GM19351 (cell line): ENCODE data around the gene CALD1.

Experiments used
- ATAC-seq: cut with Tn5 transposase; IDR thresholded peaks from one replicate; pipeline ENCODE4 v1.9.1; 2021; ENCODE audit warnings: mild to moderate bottlenecking, moderate library complexity; ENCODE audit not compliant: unreplicated experiment

Gene CALD1

DNA sequence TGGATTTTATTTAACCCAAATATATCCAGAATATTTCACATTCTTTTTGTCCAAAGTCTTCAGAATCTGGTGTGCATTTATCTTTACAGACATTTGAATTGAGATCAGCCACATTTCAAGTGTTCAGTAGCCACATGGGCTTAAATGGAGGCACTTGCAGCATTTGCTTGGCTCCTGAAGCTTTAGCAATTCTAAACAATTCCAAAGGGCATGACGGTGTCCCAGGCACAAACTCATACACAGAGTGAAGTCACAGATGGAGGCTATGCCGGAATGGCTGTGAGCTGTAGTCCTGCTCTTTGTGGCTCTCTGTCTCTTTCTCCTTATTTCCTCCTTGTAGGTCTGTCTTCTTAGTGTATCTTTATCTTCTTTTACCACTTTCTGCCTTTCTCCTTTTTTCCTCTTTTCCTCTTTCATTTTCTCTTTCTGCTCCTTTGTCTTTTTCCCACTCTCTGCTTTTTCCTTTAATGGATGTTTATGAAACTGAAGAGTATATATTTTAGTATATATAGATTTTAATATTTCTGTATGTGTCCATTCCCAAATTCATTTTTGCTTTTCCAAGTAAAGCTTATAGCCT lies 214.5 kb downstream of the CALD1 start:
- ATAC-seq: no peak

DNA sequence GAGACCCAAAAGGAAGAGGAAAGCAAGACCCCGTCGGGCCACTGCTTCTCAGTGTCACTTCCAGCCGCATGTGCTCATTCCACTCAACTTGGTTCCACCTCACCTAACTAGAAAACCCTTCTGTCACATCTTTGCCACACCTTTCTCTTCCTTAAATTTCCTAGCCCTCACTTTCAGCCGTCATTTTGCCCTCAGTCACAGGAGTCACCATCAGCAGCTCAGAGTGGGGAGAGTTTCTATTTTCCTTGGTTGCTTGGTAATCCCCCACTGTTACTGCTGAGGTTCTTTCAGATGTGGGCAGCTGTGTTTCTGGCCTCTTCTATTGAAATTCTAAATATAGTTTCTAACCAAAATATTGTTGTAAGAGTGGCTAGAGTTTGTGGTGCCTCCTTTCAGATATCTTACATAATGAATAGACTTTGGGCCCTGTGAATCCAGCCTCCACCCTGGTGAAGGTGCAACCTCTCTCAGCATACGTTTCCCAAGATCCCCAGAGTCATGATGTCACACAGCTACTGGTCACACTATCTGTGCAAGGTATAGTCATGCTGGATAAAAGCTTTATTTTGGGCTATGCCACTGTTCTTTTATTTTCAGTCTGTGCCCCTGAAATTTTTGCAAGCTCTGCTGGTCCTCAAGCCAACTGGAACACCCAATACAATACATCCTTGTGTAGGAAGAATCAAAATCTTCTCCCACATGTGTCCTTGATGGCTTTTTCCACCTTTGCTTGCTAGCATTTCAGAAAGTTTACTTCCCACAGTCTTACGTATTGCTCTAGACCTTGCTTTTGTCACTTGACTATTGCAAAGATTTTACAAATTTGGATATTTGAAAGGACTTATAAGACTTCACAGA lies 216.0 kb downstream of the CALD1 start:
- ATAC-seq: peak; percentile 45

DNA sequence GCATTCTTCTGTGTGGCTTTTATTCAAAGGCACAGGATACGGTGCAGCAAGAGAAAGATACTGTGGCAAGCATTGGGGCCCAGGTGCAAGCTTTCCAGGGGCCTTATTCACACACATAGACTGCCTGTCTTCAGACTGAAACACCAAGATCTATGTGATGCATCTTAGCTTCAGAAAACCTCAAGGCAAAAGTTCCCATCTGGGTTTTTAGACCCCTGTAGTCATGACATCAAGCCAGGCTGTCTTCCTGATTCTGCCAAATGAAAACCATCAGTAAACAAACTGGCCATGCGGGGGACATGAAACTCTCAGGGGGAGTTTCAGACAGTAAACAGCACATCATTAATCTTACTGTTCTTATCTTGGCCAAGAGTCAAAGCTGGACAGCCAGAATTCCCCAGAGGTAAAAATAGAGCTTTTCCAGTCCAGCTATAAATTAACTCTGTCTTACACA lies 216.7 kb downstream of the CALD1 start:
- peak; percentile 40 for ATAC-seq

DNA sequence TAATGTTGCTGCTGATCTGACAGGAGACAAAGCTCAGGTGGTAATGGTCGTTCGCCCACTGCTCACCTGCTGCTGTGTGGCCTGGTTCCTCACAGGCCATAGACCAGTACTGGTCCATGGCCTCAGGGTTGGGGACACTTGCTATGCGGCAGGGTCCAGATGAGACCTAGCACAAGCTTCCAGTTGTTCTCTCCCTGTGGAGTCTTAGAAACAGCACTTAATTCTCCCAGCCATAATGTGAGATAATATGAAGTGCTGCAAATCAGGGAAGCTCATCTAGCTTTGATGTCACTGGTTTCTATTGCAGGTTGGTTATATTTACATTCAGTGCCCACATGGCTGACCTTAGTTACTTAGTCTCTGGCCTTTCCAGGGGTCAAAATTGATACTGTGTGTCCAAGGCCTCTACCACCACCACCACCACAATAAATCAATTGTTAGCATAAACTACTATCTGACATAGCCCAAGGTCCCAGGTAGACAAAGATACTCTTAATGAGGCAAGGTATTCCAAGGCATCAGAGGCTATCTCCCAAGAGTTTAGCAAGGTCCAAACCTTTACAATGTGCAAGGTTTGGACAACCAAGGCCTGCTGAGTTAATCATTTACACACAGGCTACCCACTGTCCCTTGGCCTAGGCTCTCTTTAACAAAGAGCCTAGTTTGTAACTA lies 217.9 kb downstream of the CALD1 start:
- no peak for ATAC-seq

DNA sequence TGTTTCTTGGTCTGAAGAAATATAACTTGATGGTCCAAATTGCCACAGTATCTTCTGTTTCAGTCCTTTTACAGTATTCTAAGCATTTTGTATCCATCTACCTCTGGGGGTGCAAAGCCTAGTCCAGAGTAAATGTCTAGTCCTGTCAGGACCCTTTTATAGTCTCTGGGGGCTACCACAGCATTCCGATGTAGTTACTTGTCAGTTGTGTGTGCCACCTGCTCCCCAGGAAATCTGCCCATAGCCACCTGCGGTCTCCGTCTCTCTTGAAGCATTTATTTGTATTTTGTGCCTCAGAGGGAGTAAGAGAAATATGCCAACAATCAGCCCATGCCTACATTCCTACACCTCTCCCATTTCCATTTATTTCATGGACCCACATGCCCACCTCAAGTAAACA lies 219.7 kb downstream of the CALD1 start:
- ATAC-seq: no peak

DNA sequence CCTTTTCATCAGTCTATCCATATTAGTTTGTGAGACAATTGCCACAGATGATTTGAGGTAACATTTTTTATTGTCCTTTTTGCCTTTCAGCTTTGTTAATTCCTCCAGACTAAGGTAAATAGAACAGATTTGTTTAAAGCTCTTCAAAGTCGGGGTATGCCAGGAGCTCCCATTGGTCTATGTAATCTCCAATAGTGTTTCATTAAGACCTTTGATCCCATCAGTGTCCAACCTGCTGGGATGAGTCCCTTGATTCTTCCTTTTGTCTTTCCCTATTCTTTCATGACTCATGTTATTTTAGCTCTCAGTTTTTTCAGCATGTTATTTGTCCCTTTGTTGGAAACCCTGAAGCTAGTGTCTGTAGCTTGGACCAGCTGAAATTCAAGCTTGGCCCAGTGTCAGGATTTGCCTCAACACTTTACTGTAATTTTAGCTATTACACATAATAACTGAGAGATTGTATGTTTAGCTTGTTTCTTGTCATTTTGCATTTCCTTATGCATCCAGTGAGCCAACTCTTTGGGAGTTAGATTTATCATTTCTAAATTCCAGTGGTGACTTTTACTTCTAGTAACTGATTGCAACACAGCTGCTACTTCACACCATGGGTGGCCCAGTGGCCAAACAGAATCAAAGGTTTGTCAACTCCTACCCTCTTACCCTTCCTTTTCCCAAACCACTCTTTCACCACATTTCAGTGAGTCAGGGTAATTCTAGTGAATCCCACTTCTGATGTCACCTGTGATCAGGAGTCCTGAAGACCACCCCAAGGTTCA lies 222.1 kb downstream of the CALD1 start:
- no peak for ATAC-seq

DNA sequence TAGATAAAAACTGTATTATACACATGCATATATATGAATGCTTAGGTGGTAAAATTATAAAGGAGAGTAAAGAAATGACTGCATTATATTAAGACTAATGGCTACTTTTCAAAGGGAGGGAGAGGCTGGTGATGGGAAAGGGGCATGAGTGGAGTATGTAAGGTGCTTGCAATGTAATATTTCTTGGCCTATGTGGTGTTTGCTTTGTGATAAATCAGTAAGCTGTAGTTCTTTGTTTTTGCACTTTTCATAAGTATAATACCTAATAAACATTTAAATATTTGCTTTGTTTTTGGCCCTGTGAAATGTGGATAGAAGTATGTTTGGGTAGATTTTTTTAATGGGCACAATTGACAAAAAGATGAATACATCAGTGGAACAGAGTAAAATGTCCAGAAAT lies 232.8 kb downstream of the CALD1 start:
- ATAC-seq: no peak
